ENCODE data around the gene REM2. TPM values are rescaled to one million over a fixed set of nuclear protein-coding genes. Genes with fewer than 3 reads are reported as not detected.

REM2 gene
- total RNA-seq, 1 experiment from 2014 or later, result 0.26 TPM

DNA sequence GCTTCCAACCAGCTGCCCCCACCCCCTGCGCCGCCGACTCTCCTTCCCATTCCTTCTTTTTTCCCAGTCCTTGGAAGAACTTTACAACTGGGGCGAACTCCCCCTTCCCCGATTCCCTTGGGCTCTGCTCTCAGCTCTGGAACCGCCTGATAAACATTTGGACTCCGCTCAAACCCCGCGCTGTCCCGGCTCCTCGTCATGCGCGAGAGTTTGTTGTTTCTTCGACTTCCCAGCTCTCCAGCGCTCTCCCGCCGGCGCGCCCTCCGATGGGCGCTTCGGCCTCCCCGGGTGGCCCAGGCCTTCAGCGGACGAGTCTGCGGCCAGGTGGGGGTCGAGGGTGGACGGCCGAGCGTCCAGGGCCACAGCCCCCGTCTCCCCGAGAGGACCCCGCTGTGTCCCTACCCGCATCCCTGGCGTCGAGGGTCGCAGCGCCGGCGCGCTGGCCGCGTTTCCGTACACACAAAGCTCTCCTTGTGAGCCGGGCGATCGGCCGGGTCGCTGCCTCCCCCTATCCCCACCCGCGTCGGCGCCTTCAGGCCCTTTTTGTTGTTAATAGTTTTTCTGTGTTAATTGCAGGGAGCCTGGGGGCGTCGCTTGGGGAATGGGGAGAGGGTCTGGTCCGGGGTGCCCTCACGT lies 45.8 kb upstream of the REM2 start:
- no peak for TF ChIP-seq CTCF (IDR thresholded peaks at IDR 0.05; ENCODE audit: unreplicated experiment)
- BruUV-seq (replicated peaks), result no TSS peak
- DNase-seq (ENCODE audit: unreplicated experiment), result peak; percentile 69
- CTCF ChIA-PET, result interaction anchor here (0.6 to 18.2 kb wide), 20 partner anchors 8 to 724 kb away, joined by 3 to 330 read pairs (median 5); partner anchors contain the start of genes ABHD4, LRP10 and OXA1L
- Mint-ChIP-seq H3K27me3 (ENCODE audit: insufficient read depth, unreplicated experiment) (no peaks in the 10 kb centered on the region), H3K9me3 (ENCODE audit: unreplicated experiment) (no peaks in the 10 kb centered on the region), H3K27ac (ENCODE audit: low read depth, unreplicated experiment) (peak overlapping the region; percentile 98), H3K4me3 (ENCODE audit: unreplicated experiment) (peak overlapping the region; percentile 99), H3K4me1 (ENCODE audit: insufficient read depth, unreplicated experiment) (peaks cover 21% of the 10 kb centered on the region), H3K36me3 (ENCODE audit: insufficient read depth, unreplicated experiment) (peaks cover 43% of the 10 kb centered on the region)
- POLR2A ChIA-PET, result interaction anchor here (0.6 to 5.7 kb wide), 20 partner anchors 8 to 267 kb away, joined by 3 to 142 read pairs (median 10); partner anchors contain the start of genes ABHD4, HAUS4, LRP10 and MRPL52
- intact Hi-C loops (cut with micrococcal nuclease), result loop anchor here (2.0 to 5.0 kb wide), 2 partner anchors 16 to 35 kb away; partner anchors contain the start of gene LRP10

GRCh38 chr14:22837750-22838538 lies 45.1 kb upstream of the REM2 start:
- POLR2A ChIA-PET, result interaction anchor here (0.5 to 5.7 kb wide), 30 partner anchors 9 to 282 kb away, joined by 3 to 142 read pairs (median 5); partner anchors contain the start of genes ABHD4, AJUBA, DAD1 and HAUS4
- BruUV-seq (replicated peaks), result TSS peak; percentile 60
- DNase-seq (ENCODE audit: unreplicated experiment), result peak; percentile 72

DNA sequence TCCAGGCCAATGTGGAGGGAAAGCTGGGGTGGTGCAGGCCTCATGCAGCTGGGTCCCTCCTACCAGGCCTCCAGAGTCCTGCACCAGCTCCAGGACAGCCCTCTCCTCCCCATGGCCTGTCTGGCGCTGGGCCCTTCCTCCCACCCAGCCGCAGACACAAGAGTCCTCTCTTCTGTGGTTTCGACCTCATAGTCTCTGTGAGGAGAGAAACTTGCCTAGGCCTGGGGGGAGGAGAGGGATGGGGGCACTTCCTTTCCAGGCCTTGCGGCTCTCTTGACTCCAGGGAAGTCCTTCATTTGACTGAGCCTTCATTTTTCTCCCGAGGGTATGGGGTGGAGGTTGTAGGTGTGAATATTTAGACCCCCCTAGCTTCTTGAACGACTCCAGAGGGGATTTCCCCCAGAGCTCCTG lies 44.4 kb upstream of the REM2 start:
- CTCF ChIA-PET, result interaction anchor here (0.6 to 18.2 kb wide), 20 partner anchors 10 to 282 kb away, joined by 3 to 330 read pairs (median 8); partner anchors contain the start of genes LRP10 and OXA1L
- peak overlapping the region; percentile 99 for H3K4me3 Mint-ChIP-seq (ENCODE audit: unreplicated experiment)
- H3K4me1 Mint-ChIP-seq (ENCODE audit: insufficient read depth, unreplicated experiment), result peaks cover 21% of the 10 kb centered on the region
- no TSS peak for BruUV-seq (replicated peaks)
- no peaks in the 10 kb centered on the region for H3K9me3 Mint-ChIP-seq (ENCODE audit: unreplicated experiment)
- peak; percentile 50 for DNase-seq (ENCODE audit: unreplicated experiment)
- TF ChIP-seq CTCF (IDR thresholded peaks at IDR 0.05; ENCODE audit: unreplicated experiment), result no peak
- POLR2A ChIA-PET, result interaction anchor here (0.5 to 5.7 kb wide), 28 partner anchors 10 to 1436 kb away, joined by 3 to 142 read pairs (median 5); partner anchors contain the start of genes ABHD4, AJUBA, DAD1 and HAUS4
- peak overlapping the region; percentile 98 for H3K27ac Mint-ChIP-seq (ENCODE audit: low read depth, unreplicated experiment)
- intact Hi-C loops (cut with micrococcal nuclease), result loop anchor here (5.0 kb wide), 1 partner anchor 34 kb away; the partner anchor contains the start of gene LRP10
- H3K27me3 Mint-ChIP-seq (ENCODE audit: insufficient read depth, unreplicated experiment), result no peaks in the 10 kb centered on the region
- H3K36me3 Mint-ChIP-seq (ENCODE audit: insufficient read depth, unreplicated experiment), result peaks cover 45% of the 10 kb centered on the region

More at GRCh38 chr14:22837750-22838538, 45.1 kb upstream of the REM2 start:
- Mint-ChIP-seq H3K4me3 (ENCODE audit: unreplicated experiment) (peak overlapping the region; percentile 99), H3K4me1 (ENCODE audit: insufficient read depth, unreplicated experiment) (peaks cover 21% of the 10 kb centered on the region), H3K9me3 (ENCODE audit: unreplicated experiment) (no peaks in the 10 kb centered on the region), H3K27ac (ENCODE audit: low read depth, unreplicated experiment) (peak overlapping the region; percentile 98), H3K27me3 (ENCODE audit: insufficient read depth, unreplicated experiment) (no peaks in the 10 kb centered on the region), H3K36me3 (ENCODE audit: insufficient read depth, unreplicated experiment) (peaks cover 43% of the 10 kb centered on the region)
- no peak for TF ChIP-seq CTCF (IDR thresholded peaks at IDR 0.05; ENCODE audit: unreplicated experiment)
- intact Hi-C loops (cut with micrococcal nuclease), result loop anchor here (2.0 to 5.0 kb wide), 2 partner anchors 15 to 34 kb away; partner anchors contain the start of gene LRP10
- CTCF ChIA-PET, result interaction anchor here (0.6 to 18.2 kb wide), 24 partner anchors 9 to 282 kb away, joined by 3 to 330 read pairs (median 6); partner anchors contain the start of genes ABHD4, LRP10 and OXA1L
